ENCODE measurements around the gene CAMK2B. TPM values are rescaled to one million over a fixed set of nuclear protein-coding genes. Genes with fewer than 3 reads are reported as not detected.

CAMK2B gene
- total RNA-seq, 1 donor from 2014 or later = 8.4 TPM

DNA sequence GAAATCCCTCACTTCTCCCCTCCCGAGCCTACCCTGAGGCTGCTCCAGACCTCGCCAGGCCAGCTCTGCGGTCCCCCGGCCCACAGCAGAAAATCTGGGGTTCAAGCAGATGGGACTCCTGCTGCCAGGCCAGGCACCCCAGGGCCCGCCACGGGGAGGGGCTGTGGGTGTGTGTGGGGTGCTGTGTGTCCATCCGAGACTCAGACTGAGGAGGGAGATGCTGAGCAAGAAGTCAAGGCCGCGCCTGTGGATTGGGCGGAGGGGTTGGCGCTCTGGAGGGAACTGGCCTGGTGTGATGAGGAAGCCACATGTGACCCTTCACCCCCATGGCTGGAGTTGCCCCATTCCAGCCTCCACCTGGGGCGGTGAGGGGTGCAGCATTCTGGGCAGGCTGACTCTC, 73.5 kb downstream of the CAMK2B start:
- Mint-ChIP-seq H3K27me3 (no peaks in the 10 kb centered on the region), H3K4me3 (no peak overlapping the region), H3K27ac (no peak overlapping the region), H3K9me3 (no peaks in the 10 kb centered on the region), H3K36me3 (no peaks in the 10 kb centered on the region), H3K4me1 (ENCODE audit: unreplicated experiment) (no peaks in the 10 kb centered on the region)
- TF ChIP-seq, protein P1, sequence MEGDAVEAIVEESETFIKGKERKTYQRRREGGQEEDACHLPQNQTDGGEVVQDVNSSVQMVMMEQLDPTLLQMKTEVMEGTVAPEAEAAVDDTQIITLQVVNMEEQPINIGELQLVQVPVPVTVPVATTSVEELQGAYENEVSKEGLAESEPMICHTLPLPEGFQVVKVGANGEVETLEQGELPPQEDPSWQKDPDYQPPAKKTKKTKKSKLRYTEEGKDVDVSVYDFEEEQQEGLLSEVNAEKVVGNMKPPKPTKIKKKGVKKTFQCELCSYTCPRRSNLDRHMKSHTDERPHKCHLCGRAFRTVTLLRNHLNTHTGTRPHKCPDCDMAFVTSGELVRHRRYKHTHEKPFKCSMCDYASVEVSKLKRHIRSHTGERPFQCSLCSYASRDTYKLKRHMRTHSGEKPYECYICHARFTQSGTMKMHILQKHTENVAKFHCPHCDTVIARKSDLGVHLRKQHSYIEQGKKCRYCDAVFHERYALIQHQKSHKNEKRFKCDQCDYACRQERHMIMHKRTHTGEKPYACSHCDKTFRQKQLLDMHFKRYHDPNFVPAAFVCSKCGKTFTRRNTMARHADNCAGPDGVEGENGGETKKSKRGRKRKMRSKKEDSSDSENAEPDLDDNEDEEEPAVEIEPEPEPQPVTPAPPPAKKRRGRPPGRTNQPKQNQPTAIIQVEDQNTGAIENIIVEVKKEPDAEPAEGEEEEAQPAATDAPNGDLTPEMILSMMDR (conservative IDR thresholded peaks at IDR 0.05) = no peak
- DNase-seq (ENCODE audit: extremely low spot score, unreplicated experiment) = no peak

DNA sequence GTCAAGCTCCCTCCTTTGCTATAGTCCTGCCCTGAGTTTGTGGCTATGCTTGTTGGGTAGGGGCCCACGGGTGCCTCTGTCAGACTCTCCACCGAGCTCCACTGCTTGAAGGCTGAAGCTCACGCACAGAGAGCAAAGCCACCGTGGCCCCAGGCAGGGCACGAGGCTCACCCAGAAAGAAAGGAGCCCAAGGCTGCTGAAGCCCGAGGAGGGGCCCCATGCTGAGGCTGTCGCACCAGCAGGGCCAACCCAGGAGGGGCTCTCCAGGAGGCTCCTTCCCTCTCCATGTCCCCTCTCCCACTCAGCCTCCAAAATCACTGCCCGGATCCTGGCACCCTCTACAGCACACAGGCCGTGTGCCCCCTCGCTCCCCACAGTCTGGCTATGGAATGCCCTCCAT, 74.1 kb downstream of the CAMK2B start:
- H3K4me3 Mint-ChIP-seq = no peak overlapping the region
- no peaks in the 10 kb centered on the region for H3K4me1 Mint-ChIP-seq (ENCODE audit: unreplicated experiment)
- TF ChIP-seq, protein P1 (conservative IDR thresholded peaks at IDR 0.05) = no peak
- no peaks in the 10 kb centered on the region for H3K27me3 Mint-ChIP-seq
- H3K36me3 Mint-ChIP-seq = no peaks in the 10 kb centered on the region
- no peak for DNase-seq (ENCODE audit: extremely low spot score, unreplicated experiment)
- H3K27ac Mint-ChIP-seq = no peak overlapping the region
- no peaks in the 10 kb centered on the region for H3K9me3 Mint-ChIP-seq

DNA sequence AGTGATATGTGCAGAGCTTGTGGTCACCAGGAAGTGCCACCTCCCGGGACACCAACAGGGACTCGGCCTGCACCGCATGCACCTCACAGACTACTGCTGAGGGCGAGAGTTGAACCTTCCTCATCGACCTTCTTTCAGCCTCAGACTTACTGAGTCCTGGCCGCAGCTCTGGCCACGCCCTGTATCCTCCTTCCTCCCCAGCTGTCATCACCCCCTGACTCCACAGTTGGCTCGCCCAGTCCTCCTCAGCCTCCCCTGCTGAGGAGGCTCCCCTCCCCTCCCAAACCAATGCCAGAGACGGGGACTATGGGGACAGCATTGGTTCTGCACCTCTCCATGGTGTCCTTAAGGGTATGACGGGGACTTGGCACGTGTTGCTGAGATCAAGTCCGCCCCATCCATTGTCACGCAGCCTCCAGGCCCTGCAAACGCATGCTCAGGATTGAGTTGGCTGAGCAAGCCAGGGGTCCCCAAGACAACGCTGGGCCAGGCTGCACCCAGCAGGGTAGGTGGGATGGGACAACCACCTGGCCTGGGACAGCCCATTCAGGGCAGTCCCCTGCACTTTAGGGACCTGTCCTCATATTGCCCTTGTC, 75.7 kb downstream of the CAMK2B start:
- H3K9me3 Mint-ChIP-seq = no peaks in the 10 kb centered on the region
- H3K36me3 Mint-ChIP-seq = no peaks in the 10 kb centered on the region
- no peak overlapping the region for H3K27ac Mint-ChIP-seq
- TF ChIP-seq, protein P1 (conservative IDR thresholded peaks at IDR 0.05) = no peak
- H3K4me3 Mint-ChIP-seq = no peak overlapping the region
- H3K27me3 Mint-ChIP-seq = no peaks in the 10 kb centered on the region
- no peak for DNase-seq (ENCODE audit: extremely low spot score, unreplicated experiment)
- no peaks in the 10 kb centered on the region for H3K4me1 Mint-ChIP-seq (ENCODE audit: unreplicated experiment)

DNA sequence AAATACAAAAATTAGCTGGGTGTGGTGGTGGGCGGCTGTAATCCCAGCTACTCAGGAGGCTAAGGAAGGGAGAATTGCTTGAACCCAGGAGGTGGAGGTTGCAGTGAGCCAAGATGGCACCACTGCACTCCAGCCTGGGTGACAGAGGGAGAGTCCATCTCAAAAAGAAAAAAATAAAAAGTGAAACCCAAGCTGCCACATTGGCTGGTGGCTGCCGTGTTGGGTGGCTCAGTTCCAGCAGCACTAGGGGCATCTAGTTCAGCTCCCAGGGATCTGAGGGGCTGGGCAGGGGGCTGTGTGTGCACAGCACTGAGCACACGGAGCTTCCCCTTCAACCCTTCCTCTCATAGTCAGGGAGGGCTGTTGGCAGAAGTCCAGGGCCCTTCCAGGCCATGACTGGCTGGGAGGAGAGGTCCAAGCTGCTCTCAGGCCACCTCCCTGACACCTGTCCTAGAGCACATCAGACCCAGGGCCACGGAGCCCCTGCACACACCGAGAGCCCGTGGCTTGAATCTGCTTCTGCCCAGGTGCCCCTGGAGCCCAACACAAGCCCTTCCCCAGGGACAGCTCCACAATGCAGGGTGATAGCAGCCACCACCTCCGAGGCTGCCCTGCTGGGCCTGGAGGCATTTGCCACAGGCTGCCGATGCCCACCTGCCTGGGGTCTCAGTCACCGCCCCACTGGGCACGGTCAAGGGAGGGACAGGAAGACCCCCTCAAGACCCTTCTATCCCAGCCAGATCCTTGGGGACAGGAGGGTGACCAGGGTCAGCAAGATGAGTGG, 77.3 kb downstream of the CAMK2B start:
- Mint-ChIP-seq H3K4me1 (ENCODE audit: unreplicated experiment) (no peaks in the 10 kb centered on the region), H3K36me3 (no peaks in the 10 kb centered on the region), H3K9me3 (no peaks in the 10 kb centered on the region), H3K27ac (no peak overlapping the region), H3K4me3 (no peak overlapping the region), H3K27me3 (no peaks in the 10 kb centered on the region)
- DNase-seq (ENCODE audit: extremely low spot score, unreplicated experiment) = no peak
- TF ChIP-seq, protein P1 (conservative IDR thresholded peaks at IDR 0.05) = no peak

DNA sequence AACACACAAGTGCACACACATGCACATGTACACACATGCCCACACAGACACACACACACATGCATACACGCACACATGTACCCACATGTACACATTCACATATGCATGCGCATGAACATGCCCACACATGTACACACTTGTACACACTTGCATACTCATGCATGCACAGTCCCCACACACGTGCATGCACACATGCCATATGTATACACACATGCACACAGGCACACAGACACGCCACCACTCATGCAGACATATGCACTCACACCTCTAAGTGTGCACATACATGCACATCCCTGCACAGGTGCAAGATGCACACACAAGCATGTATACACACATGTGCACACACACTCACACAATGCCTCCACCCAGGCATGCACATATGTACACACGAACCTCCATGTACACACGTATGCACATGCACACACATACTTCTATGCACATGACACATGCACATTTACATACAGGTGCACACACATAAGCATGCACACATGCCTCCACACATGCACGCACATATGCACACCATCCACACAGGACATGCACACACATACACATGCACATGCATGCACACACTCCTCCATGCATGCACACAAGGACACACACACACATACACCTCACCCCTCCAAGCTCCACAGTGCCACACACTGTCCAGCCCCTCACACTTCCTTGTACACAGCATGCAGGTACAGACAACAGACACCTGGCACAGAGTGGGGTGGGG, 78.8 kb downstream of the CAMK2B start:
- TF ChIP-seq, protein P1 (conservative IDR thresholded peaks at IDR 0.05) = no peak
- Mint-ChIP-seq H3K4me1 (ENCODE audit: unreplicated experiment) (no peaks in the 10 kb centered on the region), H3K36me3 (no peaks in the 10 kb centered on the region), H3K27me3 (no peaks in the 10 kb centered on the region), H3K27ac (no peak overlapping the region), H3K4me3 (no peak overlapping the region), H3K9me3 (no peaks in the 10 kb centered on the region)
- no peak for DNase-seq (ENCODE audit: extremely low spot score, unreplicated experiment)

All from type B pancreatic cell (in vitro differentiated cells).